ENCODE measurements around the gene FOXP1. TPM values are rescaled to one million over a fixed set of nuclear protein-coding genes. Genes with fewer than 3 reads are reported as not detected.

The FOXP1 gene
- total RNA-seq, 2 experiments from 2014 or later, result 108 to 153 TPM

GRCh38 chr3:71066849-71067261 lies 516.7 kb downstream of the FOXP1 start:
- Mint-ChIP-seq H3K9me3 (ENCODE audit: low read depth) (no peaks in the 10 kb centered on the region), H3K4me3 (no peak overlapping the region), H3K36me3 (ENCODE audit: low read depth) (peaks cover 10% of the 10 kb centered on the region), H3K4me1 (peaks cover 65% of the 10 kb centered on the region), H3K27ac (peak overlapping the region; percentile 96), H3K27me3 (no peaks in the 10 kb centered on the region)
- intact Hi-C loops (cut with DNase I, micrococcal nuclease), result loop anchor here (1.0 to 10.0 kb wide), 7 partner anchors 16 to 1982 kb away; partner anchors contain the start of genes ARL6IP5 (in 1 of the 2) and UBA3 (in 1 of the 2)
- POLR2A ChIA-PET, result no interaction called here
- ATAC-seq (peak; percentile 40), DNase-seq (peak; percentile 73)
- CTCF ChIA-PET, result interaction anchor here (0.6 kb wide), 1 partner anchor 285 kb away, joined by 5 read pairs; no protein-coding TSS in a partner anchor

GRCh38 chr3:71066356-71066755 lies 517.2 kb downstream of the FOXP1 start:
- H3K4me3 Mint-ChIP-seq, result no peak overlapping the region
- peak; percentile 51 for DNase-seq
- peaks cover 64% of the 10 kb centered on the region for H3K4me1 Mint-ChIP-seq
- POLR2A ChIA-PET, result no interaction called here
- peaks cover 14% of the 10 kb centered on the region for H3K36me3 Mint-ChIP-seq (ENCODE audit: low read depth)
- intact Hi-C loops (cut with DNase I, micrococcal nuclease), result loop anchor here (2.0 to 10.0 kb wide), 5 partner anchors 296 to 1982 kb away; partner anchors contain the start of genes ARL6IP5 (in 1 of the 2) and UBA3 (in 1 of the 2)
- peak; percentile 21 for ATAC-seq
- peak overlapping the region; percentile 96 for H3K27ac Mint-ChIP-seq
- H3K9me3 Mint-ChIP-seq (ENCODE audit: low read depth), result no peaks in the 10 kb centered on the region
- CTCF ChIA-PET, result no interaction called here
- H3K27me3 Mint-ChIP-seq, result no peaks in the 10 kb centered on the region

GRCh38 chr3:71065764-71066013 lies 517.8 kb downstream of the FOXP1 start:
- DNase-seq, result no peak

GRCh38 chr3:71064956-71065763 lies 518.4 kb downstream of the FOXP1 start:
- peak; percentile 3 for ATAC-seq
- DNase-seq, result peak; percentile 70
- Mint-ChIP-seq H3K4me1 (peaks cover 63% of the 10 kb centered on the region), H3K36me3 (ENCODE audit: low read depth) (peaks cover 24% of the 10 kb centered on the region), H3K27ac (peak overlapping the region; percentile 96), H3K4me3 (no peak overlapping the region), H3K9me3 (ENCODE audit: low read depth) (no peaks in the 10 kb centered on the region), H3K27me3 (no peaks in the 10 kb centered on the region)
- intact Hi-C loops (cut with DNase I, micrococcal nuclease), result loop anchor here (1.0 to 10.0 kb wide), 12 partner anchors 208 to 1980 kb away; partner anchors contain the start of genes ARL6IP5 (in 1 of the 2) and UBA3 (in 1 of the 2)
- CTCF ChIA-PET, result interaction anchor here (0.7 kb wide), 3 partner anchors 12 to 590 kb away, joined by 3 read pairs; no protein-coding TSS in a partner anchor
- POLR2A ChIA-PET, result interaction anchor here (1.0 to 2.5 kb wide), 4 partner anchors 54 to 396 kb away, joined by 3 to 13 read pairs (median 8); no protein-coding TSS in a partner anchor

More at GRCh38 chr3:71065764-71066013, 517.8 kb downstream of the FOXP1 start:
- Mint-ChIP-seq H3K9me3 (ENCODE audit: low read depth) (no peaks in the 10 kb centered on the region), H3K4me3 (no peak overlapping the region), H3K36me3 (ENCODE audit: low read depth) (peaks cover 19% of the 10 kb centered on the region), H3K27ac (peak overlapping the region; percentile 96), H3K4me1 (peaks cover 63% of the 10 kb centered on the region), H3K27me3 (no peaks in the 10 kb centered on the region)
- ATAC-seq, result no peak
- ChIA-PET CTCF (interaction anchor here (0.7 kb wide), 3 partner anchors 11 to 589 kb away, joined by 3 read pairs; no protein-coding TSS in a partner anchor), POLR2A (no interaction called here)
- intact Hi-C loops (cut with DNase I, micrococcal nuclease), result loop anchor here (1.0 to 10.0 kb wide), 6 partner anchors 297 to 1981 kb away; partner anchors contain the start of genes ARL6IP5 (in 1 of the 2) and UBA3 (in 1 of the 2)

GRCh38 chr3:71064291-71064955 lies 519.1 kb downstream of the FOXP1 start:
- peak; percentile 79 for DNase-seq
- H3K27ac Mint-ChIP-seq, result no peak overlapping the region
- ChIA-PET CTCF (interaction anchor here (0.6 to 1.7 kb wide), 3 partner anchors 53 to 518 kb away, joined by 3 to 6 read pairs (median 3); no protein-coding TSS in a partner anchor), POLR2A (interaction anchor here (0.7 to 2.5 kb wide), 11 partner anchors 12 to 519 kb away, joined by 3 to 20 read pairs (median 3); partner anchors contain the start of gene FOXP1)
- intact Hi-C loops (cut with DNase I, micrococcal nuclease), result loop anchor here (1.0 to 10.0 kb wide), 9 partner anchors 207 to 1980 kb away; partner anchors contain the start of genes ARL6IP5 (in 1 of the 2) and UBA3 (in 1 of the 2)
- H3K4me1 Mint-ChIP-seq, result peaks cover 63% of the 10 kb centered on the region
- H3K4me3 Mint-ChIP-seq, result no peak overlapping the region
- H3K27me3 Mint-ChIP-seq, result no peaks in the 10 kb centered on the region
- no peaks in the 10 kb centered on the region for H3K9me3 Mint-ChIP-seq (ENCODE audit: low read depth)
- peaks cover 24% of the 10 kb centered on the region for H3K36me3 Mint-ChIP-seq (ENCODE audit: low read depth)
- peak; percentile 11 for ATAC-seq

- Mint-ChIP-seq H3K9me3 (ENCODE audit: low read depth) (no peaks in the 10 kb centered on the region), H3K4me3 (no peak overlapping the region), H3K27me3 (no peaks in the 10 kb centered on the region), H3K27ac (no peak overlapping the region), H3K36me3 (ENCODE audit: low read depth) (peaks cover 24% of the 10 kb centered on the region), H3K4me1 (peaks cover 63% of the 10 kb centered on the region)
- DNase-seq (peak; percentile 74), ATAC-seq (peak; percentile 35)
- ChIA-PET POLR2A (interaction anchor here (0.6 to 2.5 kb wide), 14 partner anchors 12 to 1969 kb away, joined by 3 to 20 read pairs (median 4); partner anchors contain the start of gene FOXP1), CTCF (interaction anchor here (0.6 to 1.7 kb wide), 6 partner anchors 9 to 519 kb away, joined by 3 to 11 read pairs (median 5); no protein-coding TSS in a partner anchor)
- intact Hi-C loops (cut with DNase I, micrococcal nuclease), result loop anchor here (1.0 to 10.0 kb wide), 17 partner anchors 14 to 1979 kb away; partner anchors contain the start of genes ARL6IP5 (in 1 of the 2) and UBA3 (in 1 of the 2)
These were observed 519.7 kb downstream of the FOXP1 start for GRCh38 chr3:71063773-71064290.

- H3K9me3 Mint-ChIP-seq (ENCODE audit: low read depth), result no peaks in the 10 kb centered on the region
- H3K4me1 Mint-ChIP-seq, result peaks cover 64% of the 10 kb centered on the region
- ChIA-PET CTCF (interaction anchor here (0.8 to 1.7 kb wide), 7 partner anchors 8 to 237 kb away, joined by 3 to 11 read pairs (median 4); no protein-coding TSS in a partner anchor), POLR2A (interaction anchor here (0.6 to 2.5 kb wide), 17 partner anchors 11 to 1968 kb away, joined by 3 to 20 read pairs (median 4); partner anchors contain the start of gene FOXP1)
- peaks cover 20% of the 10 kb centered on the region for H3K36me3 Mint-ChIP-seq (ENCODE audit: low read depth)
- no peaks in the 10 kb centered on the region for H3K27me3 Mint-ChIP-seq
- peak; percentile 47 for ATAC-seq
- no peak overlapping the region for H3K4me3 Mint-ChIP-seq
- intact Hi-C loops (cut with DNase I, micrococcal nuclease), result loop anchor here (1.0 to 10.0 kb wide), 15 partner anchors 13 to 1978 kb away; partner anchors contain the start of genes ARL6IP5 (in 1 of the 2) and UBA3 (in 1 of the 2)
- H3K27ac Mint-ChIP-seq, result no peak overlapping the region
- DNase-seq, result no peak
These were observed 520.4 kb downstream of the FOXP1 start for GRCh38 chr3:71062952-71063772.

GRCh38 chr3:71062037-71062932 lies 521.2 kb downstream of the FOXP1 start:
- intact Hi-C loops (cut with DNase I, micrococcal nuclease), result loop anchor here (2.0 to 10.0 kb wide), 9 partner anchors 65 to 1977 kb away; partner anchors contain the start of genes ARL6IP5 (in 1 of the 2) and UBA3 (in 1 of the 2)
- no peak overlapping the region for H3K27ac Mint-ChIP-seq
- peaks cover 65% of the 10 kb centered on the region for H3K4me1 Mint-ChIP-seq
- DNase-seq (no peak), ATAC-seq (no peak)
- no peaks in the 10 kb centered on the region for H3K9me3 Mint-ChIP-seq (ENCODE audit: low read depth)
- no peak overlapping the region for H3K4me3 Mint-ChIP-seq
- peaks cover 18% of the 10 kb centered on the region for H3K36me3 Mint-ChIP-seq (ENCODE audit: low read depth)
- ChIA-PET CTCF (interaction anchor here (0.7 to 2.3 kb wide), 14 partner anchors 8 to 363 kb away, joined by 3 to 11 read pairs (median 4); no protein-coding TSS in a partner anchor), POLR2A (interaction anchor here (0.6 to 2.5 kb wide), 12 partner anchors 10 to 640 kb away, joined by 3 to 20 read pairs (median 4); partner anchors contain the start of gene FOXP1)
- H3K27me3 Mint-ChIP-seq, result no peaks in the 10 kb centered on the region

- Mint-ChIP-seq H3K36me3 (ENCODE audit: low read depth) (peaks cover 18% of the 10 kb centered on the region), H3K4me1 (peaks cover 65% of the 10 kb centered on the region), H3K9me3 (ENCODE audit: low read depth) (no peaks in the 10 kb centered on the region), H3K4me3 (no peak overlapping the region), H3K27me3 (no peaks in the 10 kb centered on the region), H3K27ac (no peak overlapping the region)
- ATAC-seq, result no peak
- no peak for DNase-seq
- CTCF ChIA-PET, result interaction anchor here (0.7 to 2.3 kb wide), 8 partner anchors 7 to 364 kb away, joined by 3 to 7 read pairs (median 4); no protein-coding TSS in a partner anchor
- POLR2A ChIA-PET, result no interaction called here
- intact Hi-C loops (cut with DNase I, micrococcal nuclease), result loop anchor here (5.0 to 10.0 kb wide), 7 partner anchors 204 to 1977 kb away; partner anchors contain the start of genes ARL6IP5 (in 1 of the 2) and UBA3 (in 1 of the 2)
These were observed 521.9 kb downstream of the FOXP1 start for GRCh38 chr3:71061581-71061980.

All from activated CD4-positive, alpha-beta T cell treated with anti-CD3 and anti-CD28 coated beads for 36 hours (primary cell).